LoVo (cell line): ENCODE data around the gene NLRP9.
A peak's percentile ranks its signal among the peaks of the same experiment; 100 is the strongest.

Experiments
- DNase-seq: peaks from one replicate; pipeline ENCODE4 v3.0.0-alpha.2; 2016; ENCODE audit warnings: low spot score

The NLRP9 gene

GRCh38 chr19:55687281-55688201 lies 50.7 kb downstream of the NLRP9 start:
- DNase-seq = no peak

GRCh38 chr19:55686311-55687050 lies 51.7 kb downstream of the NLRP9 start:
- no peak for DNase-seq

GRCh38 chr19:55685776-55686175 lies 52.4 kb downstream of the NLRP9 start:
- no peak for DNase-seq

GRCh38 chr19:55684946-55685681 lies 53.1 kb downstream of the NLRP9 start:
- no peak for DNase-seq

- DNase-seq = no peak
Measured at GRCh38 chr19:55683449-55684261, 54.5 kb downstream of the NLRP9 start.

GRCh38 chr19:55681131-55682092 lies 56.8 kb downstream of the NLRP9 start:
- DNase-seq = no peak

GRCh38 chr19:55680339-55681130 lies 57.7 kb downstream of the NLRP9 start:
- DNase-seq = no peak

- DNase-seq = no peak
Measured at GRCh38 chr19:55679343-55680257, 58.6 kb downstream of the NLRP9 start.

- DNase-seq = no peak
Measured at GRCh38 chr19:55678121-55678671, 60.0 kb downstream of the NLRP9 start.

- no peak for DNase-seq
Measured at GRCh38 chr19:55677572-55678028, 60.6 kb downstream of the NLRP9 start.

GRCh38 chr19:55676889-55677505 lies 61.2 kb downstream of the NLRP9 start:
- DNase-seq = no peak

- no peak for DNase-seq
Measured at GRCh38 chr19:55676383-55676782, 61.8 kb downstream of the NLRP9 start.

- DNase-seq = no peak
Measured at GRCh38 chr19:55675661-55676354, 62.4 kb downstream of the NLRP9 start.

- peak; percentile 96 for DNase-seq
Measured at GRCh38 chr19:55674841-55675660, 63.2 kb downstream of the NLRP9 start, which contains the start of gene EPN1. EPN1 (plus strand) TSS chr19:55675226; CDS start chr19:55678628, 3,402 bp downstream.

GRCh38 chr19:55674459-55674840 lies 63.8 kb downstream of the NLRP9 start:
- no peak for DNase-seq

GRCh38 chr19:55673889-55674288 lies 64.3 kb downstream of the NLRP9 start:
- no peak for DNase-seq
